Inferior parietal cortex (tissue), 1 donor: ENCODE measurements around the gene HOXD13.
A peak's percentile ranks its signal among the peaks of the same experiment; 100 is the strongest.

Experiments
- DNase-seq: peaks from one replicate; pipeline ENCODE4 v3.0.0-alpha.2; 2016; ENCODE audit errors: extremely low spot score

The HOXD13 gene

GRCh38 chr2:176094349-176094748, 1.8 kb downstream of the HOXD13 start:
- DNase-seq = no peak

GRCh38 chr2:176095421-176095820, 2.9 kb downstream of the HOXD13 start:
- DNase-seq = no peak

GRCh38 chr2:176096243-176096985, 3.9 kb downstream of the HOXD13 start:
- DNase-seq = no peak

GRCh38 chr2:176096986-176097819, 4.7 kb downstream of the HOXD13 start:
- peak; percentile 47 for DNase-seq

GRCh38 chr2:176097820-176098365, 5.4 kb downstream of the HOXD13 start:
- DNase-seq = no peak

- no peak for DNase-seq
Observed at GRCh38 chr2:176098366-176099158, 6.0 kb downstream of the HOXD13 start.

GRCh38 chr2:176099159-176099727, 6.7 kb downstream of the HOXD13 start:
- no peak for DNase-seq

GRCh38 chr2:176099728-176100546, 7.4 kb downstream of the HOXD13 start, which contains the start of gene HOXD12:
TSS of gene HOXD12 (plus strand) at chr2:176099795. CDS start at chr2:176099802, 7 bp downstream.
- no peak for DNase-seq

GRCh38 chr2:176100547-176101140, 8.1 kb downstream of the HOXD13 start:
- no peak for DNase-seq

GRCh38 chr2:176101216-176101830, 8.8 kb downstream of the HOXD13 start:
- DNase-seq = no peak

GRCh38 chr2:176101842-176102241, 9.3 kb downstream of the HOXD13 start:
- no peak for DNase-seq

- DNase-seq = no peak
Observed at GRCh38 chr2:176102309-176102866, 9.9 kb downstream of the HOXD13 start.

- no peak for DNase-seq
Observed at GRCh38 chr2:176103194-176103593, 10.7 kb downstream of the HOXD13 start.

GRCh38 chr2:176103742-176104315, 11.3 kb downstream of the HOXD13 start:
- no peak for DNase-seq

GRCh38 chr2:176104316-176105077, 12.0 kb downstream of the HOXD13 start:
- DNase-seq = no peak

GRCh38 chr2:176105078-176105729, 12.7 kb downstream of the HOXD13 start:
- no peak for DNase-seq

GRCh38 chr2:176105730-176106580, 13.4 kb downstream of the HOXD13 start:
- no peak for DNase-seq
